DND-41 (cell line): Measurements from ENCODE around the gene TERB2.
"Not testable (repeated sequence)": the region's sequence is repeated elsewhere in the genome, so short reads cannot be mapped to it uniquely, and the experiment has no call there.

Experiments
- ATAC-seq: fragments of 200-7000 bp; cut with Tn5 transposase; 3 replicates; pipeline ENCODE4 v1.9.1; 2021; ENCODE audit warnings: low read depth; ENCODE audit not compliant: insufficient read depth
- DNase-seq: peaks from one replicate; pipeline ENCODE4 v3.0.0-alpha.2; 2020
- H2AFZ ChIP-seq: 2 replicates; pipeline ENCODE4 v1.6.0; 2012; ENCODE audit warnings: low read depth, low read length
- H3K27ac ChIP-seq: 2 replicates; pipeline ENCODE4 v1.5.1; 2012; ENCODE audit warnings: low read length, inconsistent platforms
- H3K27me3 ChIP-seq: fragments of 200-600 bp; sonication (generic); 2 replicates; pipeline ENCODE4 v1.6.0; 2012; ENCODE audit warnings: low read length, mild to moderate bottlenecking, inconsistent platforms; ENCODE audit not compliant: insufficient read depth, poor library complexity
- H3K36me3 ChIP-seq: 2 replicates; pipeline ENCODE4 v1.5.1; 2012; ENCODE audit warnings: low read length, inconsistent platforms; ENCODE audit not compliant: insufficient read depth
- H3K4me1 ChIP-seq: 2 replicates; pipeline ENCODE4 v1.5.1; 2012; ENCODE audit warnings: mild to moderate bottlenecking, low read length; ENCODE audit not compliant: insufficient read depth
- H3K4me2 ChIP-seq: 2 replicates; pipeline ENCODE4 v1.6.0; 2012; ENCODE audit warnings: mild to moderate bottlenecking, moderate library complexity, low read length, inconsistent platforms; ENCODE audit not compliant: insufficient read depth
- H3K4me3 ChIP-seq, 2 experiments: fragments of 200-600 bp in 1 of 2; shearing (Covaris generic) in 1 of 2; 2 replicates each; pipeline ENCODE4 v1.5.1; 2012 to 2016; ENCODE audit warnings: inconsistent platforms in 2 of 2, low read length in 2 of 2, mild to moderate bottlenecking in 2 of 2, low read depth in 1 of 2, moderate library complexity in 1 of 2
- H3K79me2 ChIP-seq: 2 replicates; pipeline ENCODE4 v1.6.0; 2012; ENCODE audit warnings: low read length, inconsistent platforms; ENCODE audit not compliant: insufficient read depth
- H3K9ac ChIP-seq: 2 replicates; pipeline ENCODE4 v1.6.0; 2012; ENCODE audit warnings: low read depth, mild to moderate bottlenecking, inconsistent platforms, low read length, moderate library complexity
- H3K9me3 ChIP-seq: 2 replicates; pipeline ENCODE4 v1.5.1; 2012; ENCODE audit warnings: low read length, moderate library complexity, mild to moderate bottlenecking, inconsistent platforms; ENCODE audit not compliant: insufficient read depth, severe bottlenecking
- H4K20me1 ChIP-seq: 2 replicates; pipeline ENCODE4 v1.6.0; 2012; ENCODE audit warnings: low read length; ENCODE audit not compliant: insufficient read depth
- CTCF ChIP-seq: IDR thresholded peaks from 2 replicates; pipeline ENCODE4 v1.5.1; 2012; ENCODE audit warnings: borderline replicate concordance, low read length, moderate library complexity, mild to moderate bottlenecking; ENCODE audit not compliant: poor library complexity, severe bottlenecking; ENCODE audit errors: extremely low read depth
- EZH2 ChIP-seq: IDR thresholded peaks from 3 replicates; pipeline ENCODE4 v1.6.1; 2012; ENCODE audit warnings: borderline replicate concordance, low read depth, mild to moderate bottlenecking, moderate library complexity, low read length, inconsistent platforms; ENCODE audit not compliant: severe bottlenecking

TERB2 gene

GRCh38 chr15:44956388-44956787 is at the start of gene TERB2:
Gene TERB2 (plus strand): TSS chr15:44956687. CDS start chr15:44956719, 32 bp downstream.
- Histone ChIP-seq H3K36me3 (no peaks in the 10 kb centered on the region), H4K20me1 (no peaks in the 10 kb centered on the region), H3K9ac (no peak within 1 kb of the TSS), H3K27me3 (no peaks in the 10 kb centered on the region), H3K27ac (no peak within 1 kb of the TSS), H3K9me3 (no peaks in the 10 kb centered on the region), H3K4me3 (no peak within 1 kb of the TSS), H2AFZ (no peak within 1 kb of the TSS), H3K79me2 (no peaks in the 10 kb centered on the region), H3K4me1 (no peaks in the 10 kb centered on the region), H3K4me2 (no peak within 1 kb of the TSS)
- TF ChIP-seq CTCF (no peak), EZH2 (no peak)
- ATAC-seq (no peak), DNase-seq (no peak)

GRCh38 chr15:44909423-44909822 is 47.1 kb upstream of the TERB2 start:
- no peaks in the 10 kb centered on the region for H3K9me3 ChIP-seq
- no peaks in the 10 kb centered on the region for H3K79me2 ChIP-seq
- no peaks in the 10 kb centered on the region for H3K27me3 ChIP-seq
- H4K20me1 ChIP-seq = no peaks in the 10 kb centered on the region
- DNase-seq (no peak), ATAC-seq (no peak)
- H3K4me2 ChIP-seq = no peak overlapping the region
- H3K27ac ChIP-seq = no peak overlapping the region
- no peaks in the 10 kb centered on the region for H3K4me1 ChIP-seq
- H2AFZ ChIP-seq = no peak overlapping the region
- H3K36me3 ChIP-seq = no peaks in the 10 kb centered on the region
- TF ChIP-seq EZH2 (no peak), CTCF (no peak)
- no peak overlapping the region for H3K9ac ChIP-seq
- H3K4me3 ChIP-seq = no peak overlapping the region

- ATAC-seq (no peak), DNase-seq (no peak)
- H3K27me3 ChIP-seq = no peaks in the 10 kb centered on the region
- H3K9ac ChIP-seq = no peak overlapping the region
- no peak overlapping the region for H3K27ac ChIP-seq
- H3K4me1 ChIP-seq = no peaks in the 10 kb centered on the region
- no peaks in the 10 kb centered on the region for H3K79me2 ChIP-seq
- no peak overlapping the region for H3K4me3 ChIP-seq
- H3K4me2 ChIP-seq = no peak overlapping the region
- H4K20me1 ChIP-seq = no peaks in the 10 kb centered on the region
- no peaks in the 10 kb centered on the region for H3K36me3 ChIP-seq
- no peak overlapping the region for H2AFZ ChIP-seq
- no peaks in the 10 kb centered on the region for H3K9me3 ChIP-seq
- TF ChIP-seq EZH2 (no peak), CTCF (no peak)
Observed at GRCh38 chr15:44910981-44911625, 45.4 kb upstream of the TERB2 start.

- H3K4me3 ChIP-seq, H3K9ac ChIP-seq, H4K20me1 ChIP-seq, H3K27me3 ChIP-seq, H2AFZ ChIP-seq, ATAC-seq, H3K4me1 ChIP-seq, H3K27ac ChIP-seq, DNase-seq, H3K36me3 ChIP-seq, H3K79me2 ChIP-seq, H3K4me2 ChIP-seq, H3K9me3 ChIP-seq: not testable (repeated sequence)
Observed at GRCh38 chr15:44912186-44912585, 44.3 kb upstream of the TERB2 start.

GRCh38 chr15:44912974-44913448 is 43.5 kb upstream of the TERB2 start:
- not testable (repeated sequence) for H3K4me2 ChIP-seq, H3K27ac ChIP-seq, H4K20me1 ChIP-seq, H3K27me3 ChIP-seq, ATAC-seq, H3K4me3 ChIP-seq, H3K79me2 ChIP-seq, H3K9me3 ChIP-seq, H3K4me1 ChIP-seq, H3K9ac ChIP-seq, DNase-seq, H3K36me3 ChIP-seq, H2AFZ ChIP-seq
